ENCODE results near the gene MCC. TPM values are rescaled to one million over a fixed set of nuclear protein-coding genes. Genes with fewer than 3 reads are reported as not detected.

The MCC gene
- total RNA-seq, 6 donors from 2014 or later = 12.1 to 67.1 (median 21.3) TPM

GRCh38 chr5:113325054-113325453 lies 163.2 kb downstream of the MCC start:
- Histone ChIP-seq H3K4me1 (peaks cover 4 to 11% (median 8%) of the 10 kb centered on the region in 4 donors), H3K4me3 (no peak overlapping the region), H3K27me3 (no peaks in the 10 kb centered on the region), H3K36me3 (no peaks in the 10 kb centered on the region), H3K9me3 (no peaks in the 10 kb centered on the region), H3K27ac (no peak overlapping the region)
- ATAC-seq (ENCODE audit: low FRiP score in 2 of 2) = no peak
- no peak for DNase-seq
- WGBS, 2 donors = 79 to 86% methylated on average over 4 of the region's 4 CpGs
- TF ChIP-seq POLR2A (IDR thresholded peaks at IDR 0.05) (no peak), POLR2AphosphoS5 (IDR thresholded peaks at IDR 0.05) (no peak), CTCF (IDR thresholded peaks at IDR 0.05) (no peak), EP300 (IDR thresholded peaks at IDR 0.05) (no peak)

- 45 to 54% methylated on average over 2 of the region's 2 CpGs for WGBS, 2 donors
- Histone ChIP-seq H3K27me3 (no peaks in the 10 kb centered on the region), H3K9me3 (no peaks in the 10 kb centered on the region), H3K4me1 (peaks cover 4 to 14% (median 13%) of the 10 kb centered on the region in 4 donors), H3K36me3 (no peaks in the 10 kb centered on the region), H3K4me3 (no peak overlapping the region), H3K27ac (no peak overlapping the region)
- DNase-seq = no peak
- no peak for ATAC-seq (ENCODE audit: low FRiP score in 2 of 2)
- TF ChIP-seq EP300 (IDR thresholded peaks at IDR 0.05) = no peak
- TF ChIP-seq POLR2A (IDR thresholded peaks at IDR 0.05) = no peak
- TF ChIP-seq CTCF (IDR thresholded peaks at IDR 0.05) = no peak
- TF ChIP-seq POLR2AphosphoS5 (IDR thresholded peaks at IDR 0.05) = no peak
These were observed 167.0 kb downstream of the MCC start for GRCh38 chr5:113321276-113321675.

- H3K4me3 ChIP-seq = no peak overlapping the region
- no peaks in the 10 kb centered on the region for H3K27me3 ChIP-seq
- no peaks in the 10 kb centered on the region for H3K9me3 ChIP-seq
- no peaks in the 10 kb centered on the region for H3K36me3 ChIP-seq
- DNase-seq (no peak), ATAC-seq (ENCODE audit: low FRiP score in 2 of 2) (no peak)
- no peak overlapping the region for H3K27ac ChIP-seq
- H3K4me1 ChIP-seq = peaks cover 4 to 14% (median 13%) of the 10 kb centered on the region in 4 donors
- no peak for TF ChIP-seq POLR2AphosphoS5 (IDR thresholded peaks at IDR 0.05)
- no peak for TF ChIP-seq EP300 (IDR thresholded peaks at IDR 0.05)
- no peak for TF ChIP-seq CTCF (IDR thresholded peaks at IDR 0.05)
- no peak for TF ChIP-seq POLR2A (IDR thresholded peaks at IDR 0.05)
These were observed 167.9 kb downstream of the MCC start for GRCh38 chr5:113320273-113320780.

- WGBS, 2 donors = 90 to 91% methylated on average over 5 of the region's 5 CpGs
- Histone ChIP-seq H3K9me3 (no peaks in the 10 kb centered on the region), H3K36me3 (no peaks in the 10 kb centered on the region), H3K4me1 (peaks cover 4 to 14% (median 13%) of the 10 kb centered on the region in 4 donors), H3K27me3 (no peaks in the 10 kb centered on the region), H3K27ac (no peak overlapping the region), H3K4me3 (no peak overlapping the region)
- DNase-seq (no peak), ATAC-seq (ENCODE audit: low FRiP score in 2 of 2) (no peak)
- TF ChIP-seq EP300 (IDR thresholded peaks at IDR 0.05) (no peak), POLR2A (IDR thresholded peaks at IDR 0.05) (no peak), POLR2AphosphoS5 (IDR thresholded peaks at IDR 0.05) (no peak), CTCF (IDR thresholded peaks at IDR 0.05) (no peak)
These were observed 168.8 kb downstream of the MCC start for GRCh38 chr5:113319256-113320053.

All from upper lobe of left lung (tissue), 6 donors.